HG03097 (cell line): ENCODE data around the gene PXYLP1.

Experiments
- ATAC-seq: cut with Tn5 transposase; IDR thresholded peaks from one replicate; pipeline ENCODE4 v1.9.1; 2021; ENCODE audit not compliant: unreplicated experiment, low FRiP score

PXYLP1 gene

DNA sequence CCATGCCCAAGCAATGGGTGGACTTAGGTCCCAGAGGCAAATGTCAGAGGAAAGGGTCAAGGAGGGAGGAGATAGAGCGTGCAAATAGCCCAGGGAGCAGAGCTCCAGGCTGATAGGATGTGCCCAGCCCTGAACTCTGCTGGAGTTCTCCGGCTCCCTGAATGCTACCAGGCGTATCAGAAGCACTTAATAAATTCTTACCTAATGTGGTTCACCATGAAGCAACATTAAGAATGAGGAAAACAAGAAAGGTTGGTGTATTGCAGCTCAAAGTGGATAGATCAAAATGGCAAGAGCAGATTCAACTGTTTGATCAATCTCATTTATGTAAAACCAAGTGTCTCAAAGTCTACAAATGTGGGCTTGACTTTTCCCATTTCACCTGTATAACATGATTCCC is 38.3 kb downstream of the PXYLP1 start:
- no peak for ATAC-seq

DNA sequence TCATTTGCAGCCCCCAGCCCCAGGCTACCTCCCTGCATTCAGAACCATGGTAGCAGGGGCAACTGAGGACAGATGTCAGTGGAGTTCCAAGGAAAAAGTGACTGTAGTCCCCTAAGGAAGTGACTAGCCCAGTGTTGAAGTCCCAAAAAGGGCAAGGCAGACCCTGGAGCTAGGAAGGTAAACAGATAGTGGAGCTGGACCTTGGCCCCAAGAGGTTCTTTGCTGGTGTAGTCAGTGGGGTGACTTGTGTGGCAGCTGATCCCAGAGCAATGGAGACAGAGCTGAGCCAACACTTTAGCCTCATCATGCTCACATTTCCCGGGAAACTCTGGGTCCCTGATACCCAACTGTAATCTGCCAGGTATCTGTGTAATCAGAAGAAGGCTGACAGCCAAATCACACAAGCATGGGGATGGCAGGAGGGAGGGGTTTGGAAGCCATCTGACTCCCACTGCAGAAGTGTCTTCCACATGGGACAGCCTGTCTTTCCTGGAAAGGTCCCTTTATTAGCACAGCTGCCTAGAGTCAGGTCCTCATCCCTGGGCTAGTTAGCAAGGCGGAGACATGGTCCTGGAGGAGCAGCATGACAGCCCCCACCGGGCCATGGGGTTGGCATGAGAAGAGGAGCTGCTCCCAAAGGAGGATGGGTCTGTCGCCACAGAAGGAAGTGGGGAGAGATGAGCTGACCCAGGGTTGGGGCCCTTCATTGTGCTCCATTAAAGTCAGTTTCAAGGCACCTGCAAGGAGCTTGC is 39.8 kb downstream of the PXYLP1 start:
- no peak for ATAC-seq

DNA sequence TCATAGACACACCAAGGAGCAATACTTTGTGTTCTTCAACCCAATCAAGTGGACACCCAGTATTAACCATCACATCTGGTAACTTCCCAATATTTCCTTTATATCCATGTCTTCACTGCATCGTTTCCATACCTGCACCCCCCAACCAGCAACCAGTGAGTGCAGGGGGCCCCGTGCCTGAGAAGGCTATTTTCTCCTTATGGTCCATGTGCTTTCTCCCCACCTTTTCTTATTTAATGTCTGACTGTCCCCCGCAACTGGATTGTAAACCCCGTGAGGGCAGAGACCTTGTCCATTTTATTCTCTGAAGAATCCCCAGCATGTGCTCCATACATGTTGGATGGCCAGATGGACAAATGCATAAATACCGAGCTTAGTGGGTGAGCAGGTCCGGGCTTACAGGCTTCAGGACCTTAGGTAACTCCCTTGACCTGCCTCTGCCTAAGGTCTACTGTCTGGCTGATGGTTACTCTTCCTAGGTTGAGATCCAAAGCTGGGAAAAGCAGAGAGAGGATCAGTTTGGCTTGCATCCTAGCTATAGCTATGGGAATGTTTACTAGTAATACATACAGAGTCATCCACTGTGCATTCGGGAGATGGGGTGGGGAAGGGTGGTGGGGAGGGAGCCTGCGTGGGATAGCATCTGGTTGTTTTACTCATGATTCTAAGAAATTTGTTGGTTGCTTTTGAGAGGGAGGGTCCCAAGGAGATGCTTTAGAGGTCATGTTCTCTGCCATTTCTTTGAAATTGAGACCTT is 41.5 kb downstream of the PXYLP1 start:
- no peak for ATAC-seq

DNA sequence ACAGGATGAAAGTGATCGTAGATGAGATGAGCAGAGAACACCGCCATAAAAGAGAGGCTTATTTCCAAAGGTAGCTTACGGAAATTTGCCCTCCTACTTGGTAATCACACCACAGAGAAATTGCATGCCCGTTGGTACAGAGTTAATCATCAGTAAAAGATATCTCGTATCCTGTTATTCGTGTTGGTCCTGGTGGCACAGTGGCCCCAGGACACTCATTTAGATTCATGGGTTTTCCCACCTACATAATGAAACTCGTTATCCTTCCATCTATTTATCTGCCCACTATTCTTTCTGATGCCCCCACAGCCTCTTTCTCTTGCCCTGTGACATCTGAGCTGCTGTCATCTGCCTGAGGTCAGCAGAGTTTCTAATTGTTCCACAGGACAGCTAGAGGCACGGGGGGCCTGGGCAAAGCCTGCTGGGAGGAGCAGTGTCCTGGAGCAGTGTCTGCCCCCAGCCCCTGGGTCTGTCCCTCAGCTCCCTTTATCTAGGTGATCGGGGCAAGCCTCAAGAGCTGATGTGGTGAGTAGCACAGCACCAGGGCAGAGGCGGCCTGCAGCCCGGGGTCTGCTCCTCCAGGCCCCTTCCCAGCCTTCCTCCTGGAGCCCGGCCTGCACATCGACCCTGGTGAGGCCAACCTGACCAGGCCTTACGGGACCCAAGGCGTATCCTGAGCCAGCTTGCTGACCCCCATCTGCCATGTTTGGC is 42.2 kb downstream of the PXYLP1 start:
- ATAC-seq, result no peak

DNA sequence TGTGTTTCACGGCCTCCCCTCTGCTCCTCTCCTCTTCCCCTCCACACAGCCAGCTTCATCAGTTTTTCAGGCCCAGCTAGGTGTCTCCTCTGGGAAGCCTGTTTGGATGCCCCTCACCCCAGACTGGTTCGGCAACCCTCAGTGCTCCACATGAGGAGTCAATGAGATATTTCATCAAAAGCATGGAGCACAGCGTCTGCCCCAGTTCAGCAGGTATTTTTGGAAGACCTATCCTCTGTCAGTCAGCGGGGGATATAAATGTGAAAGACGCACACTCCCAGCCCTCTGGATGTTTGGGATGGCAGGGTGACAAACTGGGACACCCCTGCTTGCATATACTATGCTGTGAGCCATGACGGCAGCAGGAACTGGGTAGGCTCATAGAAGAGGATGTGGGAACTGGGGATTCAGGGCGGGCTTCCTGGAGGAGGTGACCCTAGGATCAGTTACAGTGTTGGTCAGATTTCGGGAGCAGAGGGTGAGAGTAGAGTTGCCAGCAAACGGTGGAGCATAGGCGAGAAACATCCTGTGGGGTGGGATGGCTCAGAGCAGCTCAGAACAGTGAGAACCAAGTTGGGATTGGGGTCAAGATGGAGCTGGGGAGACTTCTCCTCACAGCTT is 42.9 kb downstream of the PXYLP1 start:
- no peak for ATAC-seq

DNA sequence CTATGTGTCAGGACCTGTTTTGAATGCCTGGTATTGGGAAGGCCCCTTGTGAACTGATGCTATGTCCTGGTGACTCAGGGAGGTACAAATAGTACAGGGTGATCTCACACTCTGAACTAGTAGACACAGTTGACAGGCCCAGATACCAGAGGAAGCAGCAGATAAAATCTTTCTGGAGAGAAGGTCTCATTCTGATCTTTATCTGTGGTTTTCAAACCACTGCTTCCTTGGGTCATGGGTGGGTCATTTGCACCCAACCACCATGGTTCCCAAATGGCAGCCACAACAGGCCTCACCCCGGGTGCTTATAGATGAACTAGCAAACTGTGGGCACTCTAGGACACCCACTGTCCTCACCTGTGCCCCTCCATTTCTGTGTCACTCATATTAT is 43.4 kb downstream of the PXYLP1 start:
- ATAC-seq, result no peak

DNA sequence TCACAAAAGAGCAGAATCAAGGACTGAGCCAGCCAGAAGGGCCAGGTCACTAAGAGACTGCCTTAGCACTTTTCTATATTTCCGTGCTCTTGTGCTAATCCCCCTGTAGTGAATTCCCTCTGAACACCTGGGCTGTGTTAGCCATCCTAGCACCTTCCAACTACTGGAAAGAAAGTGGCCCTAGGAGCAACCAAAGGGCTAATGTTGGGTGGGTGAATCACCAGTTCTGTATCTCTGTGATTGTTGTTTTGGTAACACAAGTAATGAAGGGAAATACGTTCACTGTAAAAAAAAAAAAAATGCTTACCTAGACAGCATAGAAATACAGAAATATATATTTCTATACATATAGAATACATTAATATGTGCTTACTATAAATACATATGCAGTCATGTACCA is 43.9 kb downstream of the PXYLP1 start:
- ATAC-seq, result no peak

DNA sequence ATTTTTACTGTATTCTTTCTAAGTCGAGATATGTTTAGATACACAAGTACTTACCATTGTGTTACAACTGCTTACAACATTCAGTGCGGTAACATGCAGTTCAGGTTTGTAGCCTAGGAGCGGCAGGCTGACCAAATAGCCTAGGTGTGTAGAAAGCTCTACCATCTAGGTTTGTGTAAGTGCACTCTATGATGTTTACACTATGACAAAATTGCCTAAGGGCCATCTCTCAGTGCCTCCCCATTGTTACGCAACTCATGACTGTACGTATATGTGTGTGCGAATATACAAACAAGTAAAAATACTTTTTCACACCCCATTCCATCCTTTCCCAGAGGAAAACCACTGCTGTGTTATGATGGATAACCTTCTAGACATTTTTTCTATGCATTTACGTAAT is 44.3 kb downstream of the PXYLP1 start:
- no peak for ATAC-seq

DNA sequence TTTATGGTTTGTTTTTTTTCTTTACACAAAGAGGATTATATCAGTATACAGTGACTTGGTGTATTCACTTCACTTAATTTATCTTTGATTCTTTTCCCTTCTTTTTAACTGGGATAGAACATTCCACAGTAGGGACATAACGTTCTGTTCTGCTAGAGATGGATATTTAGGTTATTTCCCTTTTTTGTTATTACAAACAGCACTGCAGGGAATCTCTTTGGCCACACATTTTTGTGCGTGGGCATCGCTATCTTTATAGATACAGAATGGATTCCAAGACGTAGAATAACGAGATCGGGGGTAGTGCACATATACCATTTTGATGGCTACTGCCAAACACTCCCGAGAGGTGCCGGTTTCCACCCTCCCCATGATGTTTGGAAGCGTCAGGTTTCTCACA is 44.8 kb downstream of the PXYLP1 start:
- ATAC-seq, result no peak

DNA sequence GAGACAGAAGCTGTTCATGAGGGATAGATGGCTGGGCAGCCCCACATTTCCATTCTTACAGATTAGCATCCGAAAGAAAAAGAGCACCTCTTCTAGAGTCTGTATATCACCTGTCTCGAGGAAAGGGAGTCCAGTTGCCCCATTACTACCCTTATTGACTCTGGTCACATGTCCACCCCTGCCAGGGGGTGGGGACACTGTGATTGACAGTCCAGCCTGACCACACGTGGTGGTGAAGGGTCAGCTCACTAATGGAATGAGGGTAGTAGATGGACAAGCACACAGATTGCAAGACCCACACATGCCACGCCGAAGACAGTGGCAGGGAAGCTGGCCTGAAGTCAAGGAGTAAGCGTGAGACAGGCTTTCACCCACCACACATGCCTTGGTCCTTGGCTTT is 45.8 kb downstream of the PXYLP1 start:
- ATAC-seq, result no peak

DNA sequence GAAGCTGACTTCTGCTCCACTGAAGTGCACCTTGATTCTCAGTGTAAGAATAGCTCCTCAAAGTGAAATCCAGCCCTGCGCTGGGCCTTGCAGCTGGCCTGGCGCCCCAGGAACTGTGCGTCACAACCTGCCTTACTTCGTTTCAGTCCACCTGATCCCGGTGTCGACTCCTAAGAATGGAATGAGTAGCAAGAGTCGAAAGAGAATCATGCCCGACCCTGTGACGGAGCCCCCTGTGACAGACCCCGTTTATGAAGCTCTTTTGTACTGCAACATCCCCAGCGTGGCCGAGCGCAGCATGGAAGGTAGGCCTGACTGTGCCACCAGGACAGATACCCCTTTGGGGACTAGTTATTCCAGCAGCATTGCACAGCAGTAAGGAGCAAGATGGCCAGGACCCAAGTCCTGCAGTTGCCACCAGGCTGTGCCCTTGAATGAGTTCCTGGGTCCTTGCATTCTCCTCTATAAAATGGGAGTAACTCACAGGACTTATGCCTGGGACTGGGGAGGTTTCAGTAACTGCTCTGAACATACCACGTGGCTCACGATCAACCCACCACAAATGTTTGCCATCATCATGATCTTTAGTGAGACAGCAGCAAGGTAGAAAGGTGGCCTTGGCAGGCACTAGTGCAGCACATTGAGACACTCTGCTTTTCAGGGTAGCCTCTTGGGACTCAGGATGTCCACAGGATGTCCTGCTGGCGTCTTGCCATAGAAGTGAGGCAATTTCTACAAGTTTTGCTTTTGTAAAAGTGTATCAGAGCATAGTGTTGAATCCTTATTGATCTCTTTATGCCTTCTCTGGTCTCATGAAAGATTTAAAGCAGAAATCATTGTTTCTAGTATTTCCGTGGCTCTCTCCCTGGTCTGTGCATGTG is 46.8 kb downstream of the PXYLP1 start:
- no peak for ATAC-seq

DNA sequence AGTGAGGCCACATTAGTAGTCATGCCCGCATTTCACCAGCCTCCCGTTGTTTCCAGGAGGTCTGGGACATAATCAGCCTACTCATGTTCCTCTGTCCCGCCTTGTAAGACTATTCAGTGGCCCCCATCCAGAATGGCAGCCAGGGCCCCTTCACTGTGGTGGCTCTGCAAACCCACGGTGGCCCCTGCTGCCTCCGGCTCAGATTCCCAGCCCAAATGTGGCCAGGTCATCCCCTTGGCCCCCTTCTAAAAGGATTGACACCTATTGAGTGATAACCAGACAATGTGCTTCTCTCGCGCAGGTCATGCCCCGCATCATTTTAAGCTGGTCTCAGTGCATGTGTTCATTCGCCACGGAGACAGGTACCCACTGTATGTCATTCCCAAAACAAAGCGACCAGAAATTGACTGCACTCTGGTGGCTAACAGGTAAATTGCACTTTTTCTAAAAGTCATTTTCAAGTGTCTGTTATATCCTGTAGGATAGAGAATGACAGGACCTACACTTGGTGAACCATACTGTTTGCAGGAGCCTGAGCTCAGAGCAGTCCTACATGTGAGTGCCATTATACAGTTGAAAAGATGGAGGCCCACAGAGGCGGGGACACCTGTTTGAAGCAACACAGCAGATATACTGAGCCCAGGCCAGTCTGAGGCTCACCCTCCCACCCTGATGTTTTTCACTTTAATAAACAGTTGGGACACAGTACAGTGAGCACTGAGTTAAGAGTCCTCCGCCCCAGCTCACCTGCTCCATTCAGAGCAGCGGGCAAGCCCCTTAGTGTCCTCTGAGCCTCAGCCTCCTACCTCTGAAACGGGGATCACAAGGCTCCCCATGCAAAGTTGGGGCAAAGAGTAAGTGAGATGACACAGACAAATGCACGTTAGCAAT is 47.7 kb downstream of the PXYLP1 start:
- no peak for ATAC-seq

DNA sequence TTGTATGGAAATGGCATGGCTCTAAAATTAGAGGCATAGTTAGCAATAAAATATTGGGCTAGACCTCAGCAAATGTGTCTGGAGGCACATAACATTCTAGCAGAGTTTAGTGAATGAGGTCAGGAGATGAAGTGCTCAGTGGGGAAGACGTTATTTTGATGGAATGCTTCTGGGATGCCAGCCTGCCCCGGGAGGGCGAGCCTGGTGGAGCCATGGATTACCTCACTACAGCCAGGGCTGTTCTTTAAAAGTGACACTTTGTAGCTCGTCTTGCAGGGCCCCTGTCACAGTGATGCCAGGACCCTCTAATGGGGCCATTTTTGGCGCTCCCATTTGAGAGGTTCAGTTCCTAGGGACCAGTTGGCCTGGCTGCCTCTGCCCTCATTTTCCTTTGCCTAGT is 48.5 kb downstream of the PXYLP1 start:
- no peak for ATAC-seq

DNA sequence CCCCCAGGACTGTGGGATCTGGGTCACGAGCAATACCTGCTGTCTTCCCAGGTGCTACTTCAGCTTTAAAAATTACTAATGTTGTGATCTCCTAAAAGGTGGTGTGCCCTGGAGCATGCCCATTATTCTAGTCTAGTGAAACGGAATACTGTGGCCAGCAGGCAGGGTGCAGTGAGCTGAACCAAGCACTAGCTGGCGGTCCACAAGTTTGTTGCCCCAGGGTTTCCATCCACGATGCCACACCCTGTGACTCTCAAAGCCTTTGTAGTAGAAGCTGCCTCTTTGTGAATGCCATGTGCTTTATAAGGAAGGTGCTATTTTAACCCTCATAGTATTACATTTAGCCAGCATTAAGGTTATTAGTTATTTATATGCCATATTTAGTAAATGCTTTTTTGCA is 49.1 kb downstream of the PXYLP1 start:
- no peak for ATAC-seq

DNA sequence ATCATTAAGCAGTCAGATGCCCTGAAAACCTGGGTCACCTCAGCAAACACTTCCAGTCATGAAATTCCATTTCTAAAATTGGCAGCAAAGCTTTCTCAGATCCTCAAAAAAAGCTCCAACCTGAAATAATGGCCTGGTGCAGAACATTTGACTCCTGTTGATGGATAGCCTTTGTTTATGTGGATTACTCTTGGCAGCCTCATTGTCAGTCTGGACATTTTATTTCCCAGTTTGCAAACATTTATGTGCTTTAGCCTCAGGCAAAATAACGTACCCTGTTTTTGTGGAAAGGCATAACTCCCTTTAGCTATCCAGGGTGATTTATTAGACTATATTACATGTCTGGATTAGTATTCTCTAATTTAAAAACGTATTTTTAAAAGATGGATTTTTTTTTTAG is 53.9 kb downstream of the PXYLP1 start:
- ATAC-seq, result no peak

DNA sequence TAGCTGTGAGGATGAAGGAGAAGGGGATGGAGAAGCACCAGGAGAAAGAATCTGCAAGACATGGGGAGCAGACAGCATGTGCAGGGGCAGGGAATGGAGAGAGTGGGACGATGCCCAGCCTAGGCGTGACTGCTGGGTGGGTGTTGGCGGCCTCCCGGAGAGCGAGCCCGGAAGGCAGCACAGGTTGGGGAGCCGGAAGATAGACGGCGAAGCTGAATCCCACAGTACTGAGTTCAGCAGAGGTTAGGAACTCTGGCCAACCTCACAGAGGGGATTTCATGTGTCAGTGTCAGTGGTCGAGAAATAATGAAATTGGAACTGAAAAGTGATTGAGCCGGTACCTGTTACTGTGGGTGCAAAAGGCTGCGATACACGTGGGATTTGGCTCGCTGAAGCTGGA is 55.2 kb downstream of the PXYLP1 start:
- no peak for ATAC-seq

DNA sequence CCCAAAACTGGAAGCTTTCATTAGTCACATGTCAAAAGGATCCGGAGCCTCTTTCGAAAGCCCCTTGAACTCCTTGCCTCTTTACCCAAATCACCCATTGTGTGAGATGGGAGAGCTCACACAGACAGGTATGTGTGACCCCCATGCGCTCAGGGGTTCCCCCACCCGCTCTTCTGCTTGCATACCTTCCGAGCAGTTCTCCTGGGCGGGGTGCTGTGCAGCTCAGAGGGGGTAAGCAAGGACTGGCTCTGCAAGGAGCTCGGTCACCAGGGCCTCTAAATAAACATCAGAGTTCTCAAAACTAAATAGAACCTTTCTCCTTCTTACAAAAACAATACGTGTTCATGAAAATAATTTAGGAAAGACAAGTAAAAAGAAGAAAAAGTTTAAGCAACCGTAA is 55.7 kb downstream of the PXYLP1 start:
- ATAC-seq, result no peak

DNA sequence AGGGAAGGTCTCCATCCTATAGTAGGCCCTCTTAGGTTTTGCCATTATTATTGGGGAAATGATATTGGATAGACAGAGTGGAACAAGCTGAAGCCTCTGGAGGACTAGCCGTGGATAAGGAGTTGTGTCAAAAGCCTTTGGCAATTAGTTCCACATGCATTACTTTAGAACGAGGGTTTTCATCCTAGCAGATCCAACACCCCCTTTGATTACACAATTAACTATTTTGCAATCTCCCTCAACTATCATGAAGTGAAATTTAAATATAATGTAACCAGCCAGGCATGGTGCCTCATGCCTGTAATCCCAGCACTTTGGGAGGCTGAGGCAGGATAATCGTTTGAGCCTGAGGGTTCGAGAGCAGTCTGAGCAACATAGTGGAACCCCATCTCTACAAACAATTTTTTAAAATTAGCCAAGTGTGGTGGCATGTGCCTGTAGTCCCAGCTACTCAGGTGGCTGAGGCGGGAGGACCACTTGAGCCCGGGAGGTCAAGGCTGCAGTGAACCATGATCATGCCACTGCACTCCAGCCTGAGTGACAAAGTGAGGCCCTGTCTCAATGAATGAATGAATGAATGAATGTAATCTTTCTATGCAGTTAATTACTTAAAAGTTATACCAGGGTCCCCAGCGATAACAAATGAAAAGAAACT is 56.8 kb downstream of the PXYLP1 start:
- no peak for ATAC-seq

DNA sequence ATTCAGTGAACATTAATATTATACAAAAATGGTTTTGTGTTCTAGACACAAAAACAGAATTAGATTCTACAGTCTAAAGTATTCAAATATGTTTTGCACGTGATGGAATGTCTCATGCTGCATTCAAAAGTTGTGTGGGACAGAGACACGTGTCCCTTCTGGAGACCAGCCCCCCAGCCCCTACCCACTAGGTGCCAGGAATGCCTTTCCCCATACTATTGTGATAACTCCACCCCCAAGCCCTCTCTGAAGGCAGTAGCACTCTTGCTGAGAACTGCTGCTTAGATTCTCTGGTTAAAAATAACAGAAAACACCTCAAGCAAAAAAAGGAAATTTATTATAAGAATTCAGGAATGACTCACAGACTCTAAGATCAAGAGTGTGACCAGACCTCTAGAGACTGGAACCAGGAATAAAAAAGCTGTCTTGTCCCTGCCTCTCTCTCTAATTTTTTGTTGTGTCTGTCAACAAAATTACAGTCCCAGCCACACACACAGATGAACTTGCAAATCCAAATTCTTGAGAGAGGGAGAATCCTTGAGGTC is 57.7 kb downstream of the PXYLP1 start:
- no peak for ATAC-seq
